ENCODE data around the gene TFDP3. TPM values are rescaled to one million over a fixed set of nuclear protein-coding genes. Genes with fewer than 3 reads are reported as not detected.

The TFDP3 gene
- polyA plus RNA-seq, 1 experiment, result not detected

- no peak for DNase-seq (ENCODE audit: low read depth, low spot score)
- POLR2A ChIA-PET, result no interaction called here
- Histone ChIP-seq H3K27ac (ENCODE audit: low read depth, low read length) (no peak overlapping the region), H3K9me3 (ENCODE audit: control insufficient read depth, insufficient read depth, low read length) (peaks cover 10% of the 10 kb centered on the region; the same call in 1 of the 2 replicates), H3K4me3 (ENCODE audit: low read depth, low read length) (no peak overlapping the region), H3K27me3 (ENCODE audit: control insufficient read depth, insufficient read depth, low read length) (no peaks in the 10 kb centered on the region)
- TF ChIP-seq CTCF (IDR thresholded peaks at IDR 0.05; ENCODE audit: low read depth, low read length), result no peak
- CTCF ChIA-PET, result no interaction called here
Observed at GRCh38 chrX:133215017-133215416, 3.1 kb downstream of the TFDP3 start.

- CTCF ChIA-PET, result no interaction called here
- H3K27me3 ChIP-seq (ENCODE audit: control insufficient read depth, insufficient read depth, low read length), result no peaks in the 10 kb centered on the region
- POLR2A ChIA-PET, result no interaction called here
- TF ChIP-seq CTCF (IDR thresholded peaks at IDR 0.05; ENCODE audit: low read depth, low read length), result no peak
- no peak for DNase-seq (ENCODE audit: low read depth, low spot score)
- H3K27ac ChIP-seq (ENCODE audit: low read depth, low read length), result no peak overlapping the region
- H3K9me3 ChIP-seq (ENCODE audit: control insufficient read depth, insufficient read depth, low read length), result peaks cover 10% of the 10 kb centered on the region; the same call in 1 of the 2 replicates
- H3K4me3 ChIP-seq (ENCODE audit: low read depth, low read length), result no peak overlapping the region
Observed at GRCh38 chrX:133214301-133214700, 3.9 kb downstream of the TFDP3 start.

- H3K4me3 ChIP-seq (ENCODE audit: low read depth, low read length), result no peak overlapping the region
- POLR2A ChIA-PET, result no interaction called here
- CTCF ChIA-PET, result no interaction called here
- peaks cover 5% of the 10 kb centered on the region; the same call in 1 of the 2 replicates for H3K9me3 ChIP-seq (ENCODE audit: control insufficient read depth, insufficient read depth, low read length)
- no peak overlapping the region for H3K27ac ChIP-seq (ENCODE audit: low read depth, low read length)
- DNase-seq (ENCODE audit: low read depth, low spot score), result no peak
- no peak for TF ChIP-seq CTCF (IDR thresholded peaks at IDR 0.05; ENCODE audit: low read depth, low read length)
- H3K27me3 ChIP-seq (ENCODE audit: control insufficient read depth, insufficient read depth, low read length), result no peaks in the 10 kb centered on the region
Observed at GRCh38 chrX:133213117-133213516, 5.0 kb downstream of the TFDP3 start.

GRCh38 chrX:133207751-133208150 is 10.4 kb downstream of the TFDP3 start:
- Histone ChIP-seq H3K27ac (ENCODE audit: low read depth, low read length) (no peak overlapping the region), H3K27me3 (ENCODE audit: control insufficient read depth, insufficient read depth, low read length) (no peaks in the 10 kb centered on the region), H3K4me3 (ENCODE audit: low read depth, low read length) (no peak overlapping the region), H3K9me3 (ENCODE audit: control insufficient read depth, insufficient read depth, low read length) (no peaks in the 10 kb centered on the region)
- DNase-seq (ENCODE audit: low read depth, low spot score), result no peak
- TF ChIP-seq CTCF (IDR thresholded peaks at IDR 0.05; ENCODE audit: low read depth, low read length), result no peak
- CTCF ChIA-PET, result no interaction called here
- POLR2A ChIA-PET, result no interaction called here

- no peak overlapping the region for H3K4me3 ChIP-seq (ENCODE audit: low read depth, low read length)
- ChIA-PET CTCF (no interaction called here), POLR2A (no interaction called here)
- no peak for DNase-seq (ENCODE audit: low read depth, low spot score)
- no peaks in the 10 kb centered on the region for H3K9me3 ChIP-seq (ENCODE audit: control insufficient read depth, insufficient read depth, low read length)
- TF ChIP-seq CTCF (IDR thresholded peaks at IDR 0.05; ENCODE audit: low read depth, low read length), result no peak
- no peaks in the 10 kb centered on the region for H3K27me3 ChIP-seq (ENCODE audit: control insufficient read depth, insufficient read depth, low read length)
- H3K27ac ChIP-seq (ENCODE audit: low read depth, low read length), result no peak overlapping the region
Observed at GRCh38 chrX:133191739-133192039, 26.5 kb downstream of the TFDP3 start.

Data from AG04450 (cell line).